Measurements from ENCODE around the gene METRNL.

DNA sequence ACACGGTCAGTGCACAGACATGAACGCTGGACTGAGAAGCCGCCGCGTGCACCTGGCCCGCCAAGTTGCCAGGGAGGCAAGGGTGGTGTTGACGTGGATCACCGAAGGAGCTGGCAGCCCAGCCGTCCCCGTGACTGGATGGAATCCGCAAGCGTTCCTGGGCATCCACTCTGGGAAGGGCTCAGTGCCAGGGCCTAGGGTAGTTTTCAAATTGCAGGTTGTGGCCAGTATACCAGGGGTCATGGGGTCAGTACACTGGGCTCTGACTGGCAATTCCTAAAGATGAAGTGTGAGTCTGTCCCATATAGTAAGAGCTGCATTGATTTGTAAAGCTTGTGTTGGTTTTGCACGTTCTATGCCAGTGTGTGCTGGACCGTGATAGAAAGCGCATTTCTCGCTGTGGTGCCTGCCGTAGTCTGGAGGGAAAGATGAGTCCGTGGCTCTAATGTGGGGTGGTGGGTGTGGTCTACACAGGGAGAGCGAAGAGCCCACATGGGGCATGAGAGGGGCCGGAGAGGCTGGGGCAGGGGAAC, 21.1 kb upstream of the METRNL start:
- TF ChIP-seq POLR2AphosphoS5 (IDR thresholded peaks at IDR 0.05; ENCODE audit: low read depth, low read length), result no peak
- no peak for TF ChIP-seq TAF1 (IDR thresholded peaks at IDR 0.05; ENCODE audit: borderline replicate concordance, low read depth, low read length)
- TF ChIP-seq POLR2A (IDR thresholded peaks at IDR 0.05; ENCODE audit: low read depth, low read length), result no peak
